ENCODE measurements around the gene SH3BP4. TPM values are rescaled to one million over a fixed set of nuclear protein-coding genes. Genes with fewer than 3 reads are reported as not detected.

Gene SH3BP4
- total RNA-seq, 1 experiment from 2014 or later, result 93.8 TPM

- Histone ChIP-seq H3K4me1 (ENCODE audit: insufficient read depth, low read length) (no peaks in the 10 kb centered on the region), H2BK20ac (ENCODE audit: low read depth, low read length, poor library complexity, severe bottlenecking) (no peak overlapping the region), H2AK5ac (ENCODE audit: insufficient read length, low read length) (no peak overlapping the region), H3K79me1 (ENCODE audit: insufficient read depth, low read depth, low read length, poor library complexity, severe bottlenecking) (no peaks in the 10 kb centered on the region), H3K9ac (ENCODE audit: extremely low read depth, insufficient read length, low read length) (no peak overlapping the region), H3T11ph (ENCODE audit: low read length) (no peak overlapping the region), H4K8ac (replicated peaks; ENCODE audit: insufficient read length, low read depth, low read length) (no peak overlapping the region), H3K4me2 (ENCODE audit: insufficient read depth, insufficient read length, low read length) (no peak overlapping the region), H3K14ac (ENCODE audit: insufficient read depth, low read length) (no peak overlapping the region), H4K5ac (ENCODE audit: insufficient read length, low read depth, low read length) (no peak overlapping the region), H2BK15ac (ENCODE audit: low read depth, low read length) (no peak overlapping the region), H3K27ac (ENCODE audit: insufficient read length, low read depth, low read length) (no peak overlapping the region), H3K23ac (ENCODE audit: insufficient read length, low read depth, low read length) (no peak overlapping the region), H3K23me2 (ENCODE audit: insufficient read length, low read depth, low read length, poor library complexity, severe bottlenecking) (no peaks in the 10 kb centered on the region), H4K20me1 (ENCODE audit: control insufficient read depth, insufficient read depth, insufficient read length) (no peaks in the 10 kb centered on the region), H3K9me3 (ENCODE audit: control insufficient read depth, low read depth, low read length) (no peaks in the 10 kb centered on the region), H2BK12ac (ENCODE audit: insufficient read length, low read depth, low read length) (no peak overlapping the region), H3K27me3 (ENCODE audit: insufficient read depth, low read length) (no peaks in the 10 kb centered on the region), H2AFZ (ENCODE audit: low read length) (no peak overlapping the region), H3K18ac (ENCODE audit: insufficient read length, low read depth, low read length) (no peak overlapping the region), H2BK5ac (ENCODE audit: insufficient read length, low read length) (no peak overlapping the region), H2BK120ac (ENCODE audit: low read depth, low read length, poor library complexity, severe bottlenecking) (no peak overlapping the region), H3K4ac (ENCODE audit: low read depth, low read length) (no peak overlapping the region), H3K56ac (ENCODE audit: insufficient read length, low read depth, low read length) (no peak overlapping the region), H3K79me2 (ENCODE audit: insufficient read depth, low read length) (no peaks in the 10 kb centered on the region; the same call in 1 of the 2 replicates), H4K91ac (ENCODE audit: insufficient read length, low read depth, low read length) (no peak overlapping the region)
- Mint-ChIP-seq H3K36me3 (ENCODE audit: insufficient read depth in 1 of 3, low read depth in 3 of 3) (peaks cover 24 to 78% (median 78%) of the 10 kb centered on the region in 3 experiments), H3K4me3 (no peak overlapping the region), H3K4me1 (peaks cover 5% of the 10 kb centered on the region in 2 experiments), H3K27me3 (ENCODE audit: low read depth) (no peaks in the 10 kb centered on the region), H3K27ac (no peak overlapping the region), H3K9me3 (no peaks in the 10 kb centered on the region)
- TF ChIP-seq CTCF (conservative IDR thresholded peaks at IDR 0.05), result no peak
- no CpG with 5 or more reads among the region's 8 CpGs for WGBS (ENCODE audit: extremely low coverage, insufficient read length, low lambda C conversion rate)
- no peak for DNase-seq
Observed at GRCh38 chr2:235049719-235050118, 97.9 kb downstream of the SH3BP4 start.
